ENCODE measurements around the gene GALNT9.

GALNT9 gene

DNA sequence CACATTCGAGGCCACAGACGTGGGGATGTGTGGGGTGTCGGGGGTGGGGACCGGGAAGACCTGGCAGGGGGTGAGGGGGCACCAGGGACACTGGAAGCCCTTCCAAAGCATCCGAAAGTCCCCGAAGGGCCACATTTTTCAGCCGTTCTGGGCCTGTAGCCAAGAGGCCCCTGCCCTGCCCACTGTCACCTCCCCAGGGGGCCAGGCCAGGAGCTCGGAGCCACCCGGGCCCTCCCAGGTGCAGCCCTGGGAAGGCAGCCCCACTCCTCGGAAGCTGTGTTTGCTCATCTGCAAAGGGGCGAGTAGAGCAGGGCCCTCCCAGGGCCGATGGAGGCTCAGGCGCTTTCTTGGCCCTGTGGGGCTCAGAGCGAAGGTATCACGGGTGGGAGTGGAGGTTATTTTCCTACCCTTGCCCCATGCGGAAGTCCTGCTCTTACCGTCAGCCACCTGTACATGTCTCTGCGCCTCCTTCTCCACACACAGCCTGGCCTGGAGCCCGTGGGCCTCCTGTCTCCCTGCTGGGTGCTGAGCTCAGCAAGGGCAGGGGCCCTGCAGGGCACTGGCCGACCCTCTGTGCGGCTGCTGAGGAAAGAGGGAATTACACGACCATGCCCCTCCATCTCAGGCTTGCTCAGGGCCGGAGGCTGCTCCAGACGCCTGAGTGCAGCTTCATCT lies 158.0 kb downstream of the GALNT9 start:
- no peak for DNase-seq (ENCODE audit: low read depth in 2 of 2)

- DNase-seq (ENCODE audit: low read depth in 2 of 2) = no peak
Observed at GRCh38 chr12:132170637-132171292, 158.6 kb downstream of the GALNT9 start.

DNA sequence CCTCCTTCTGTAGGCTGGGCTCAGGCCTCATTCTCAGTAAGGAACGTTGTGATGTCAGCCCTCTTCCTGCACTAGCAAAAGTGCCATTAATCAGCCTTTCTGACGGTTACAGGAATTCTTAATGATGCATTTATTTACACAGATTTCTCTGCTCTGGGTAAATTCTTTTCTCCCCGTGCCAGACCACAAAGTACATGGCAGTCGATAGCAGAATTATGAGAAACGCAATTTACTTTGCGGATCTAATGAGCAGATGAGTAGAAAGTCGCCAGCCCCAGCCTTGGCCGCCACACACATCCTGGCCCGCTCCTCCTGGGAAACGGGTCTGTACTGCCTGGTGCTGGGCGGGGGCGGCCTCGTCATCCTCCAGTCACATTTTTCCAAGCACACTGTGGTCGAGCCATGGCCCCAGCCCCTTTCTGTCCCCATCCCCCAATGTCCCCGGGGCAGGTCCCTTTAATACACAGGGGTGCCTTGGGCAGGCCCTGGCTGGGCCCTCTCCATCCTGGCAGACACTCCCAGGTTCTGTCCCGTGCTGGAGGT lies 159.2 kb downstream of the GALNT9 start:
- no peak for DNase-seq (ENCODE audit: low read depth in 2 of 2)

DNA sequence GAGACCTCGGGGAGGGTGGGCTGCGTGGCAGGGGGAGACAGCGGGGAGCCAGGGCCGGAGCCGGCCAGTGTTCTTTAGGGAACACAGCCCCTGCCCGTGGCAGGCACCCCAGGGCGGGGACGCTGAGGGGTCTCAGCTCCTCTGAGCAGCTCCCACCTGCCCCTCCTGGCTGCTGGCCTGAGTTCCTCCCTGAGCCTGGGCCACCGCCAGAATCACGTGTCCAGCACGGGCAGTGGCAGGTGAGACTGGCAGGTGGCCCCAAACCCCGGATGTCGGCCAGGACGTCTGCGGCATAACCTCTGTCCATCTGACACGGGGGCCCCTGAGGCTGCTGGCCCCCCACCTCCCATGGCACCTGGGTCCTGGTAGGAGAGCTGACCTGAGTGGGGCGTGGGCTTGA lies 160.0 kb downstream of the GALNT9 start:
- no peak for DNase-seq (ENCODE audit: low read depth in 2 of 2)

GRCh38 chr12:132168311-132169031 lies 160.9 kb downstream of the GALNT9 start:
- DNase-seq (ENCODE audit: low read depth in 2 of 2) = no peak

GRCh38 chr12:132167611-132168310 lies 161.6 kb downstream of the GALNT9 start:
- no peak for DNase-seq (ENCODE audit: low read depth in 2 of 2)

DNA sequence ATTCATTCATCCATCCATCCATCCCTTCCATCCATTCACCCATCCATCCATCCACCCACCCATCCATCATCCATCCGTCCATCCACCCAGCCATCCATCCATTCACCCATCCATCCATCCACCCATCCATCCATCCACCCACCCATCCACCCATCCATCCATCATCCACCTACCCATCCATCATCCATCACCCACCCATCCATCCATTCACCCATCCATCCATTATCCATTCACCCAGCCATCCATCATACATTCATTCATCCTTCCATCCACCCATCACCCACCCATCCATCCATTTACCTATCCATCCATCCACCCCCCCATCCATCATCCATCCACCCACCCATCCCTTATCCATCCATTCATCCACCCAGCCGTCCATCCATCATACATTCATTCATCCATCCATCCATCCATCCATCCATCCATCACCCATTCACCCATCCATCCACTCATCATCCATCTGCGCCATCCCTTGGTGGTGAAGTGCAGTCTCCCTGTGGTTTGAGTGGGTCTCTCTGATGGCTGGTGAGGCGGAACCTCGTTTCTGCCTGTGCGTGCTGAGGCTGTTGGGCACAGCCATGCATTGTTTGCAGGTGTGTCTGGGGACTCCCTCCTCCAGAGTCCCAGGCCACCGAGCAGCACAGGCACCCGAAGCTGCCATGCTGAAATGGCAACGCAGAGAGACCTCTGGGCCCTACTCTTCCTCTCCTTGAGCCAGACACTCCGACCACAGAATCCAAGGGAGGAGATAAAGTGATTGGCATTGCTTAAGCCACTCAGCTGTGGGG lies 162.4 kb downstream of the GALNT9 start:
- no peak for DNase-seq (ENCODE audit: low read depth in 2 of 2)

- DNase-seq (ENCODE audit: low read depth in 2 of 2) = no peak
Observed at GRCh38 chr12:132166093-132166492, 163.3 kb downstream of the GALNT9 start.

- no peak for DNase-seq (ENCODE audit: low read depth in 2 of 2)
Observed at GRCh38 chr12:132165584-132165983, 163.8 kb downstream of the GALNT9 start.

GRCh38 chr12:132164426-132164825 lies 165.0 kb downstream of the GALNT9 start:
- no peak for DNase-seq (ENCODE audit: low read depth in 2 of 2)

- no peak for DNase-seq (ENCODE audit: low read depth in 2 of 2)
Observed at GRCh38 chr12:132163911-132164288, 165.5 kb downstream of the GALNT9 start.

DNA sequence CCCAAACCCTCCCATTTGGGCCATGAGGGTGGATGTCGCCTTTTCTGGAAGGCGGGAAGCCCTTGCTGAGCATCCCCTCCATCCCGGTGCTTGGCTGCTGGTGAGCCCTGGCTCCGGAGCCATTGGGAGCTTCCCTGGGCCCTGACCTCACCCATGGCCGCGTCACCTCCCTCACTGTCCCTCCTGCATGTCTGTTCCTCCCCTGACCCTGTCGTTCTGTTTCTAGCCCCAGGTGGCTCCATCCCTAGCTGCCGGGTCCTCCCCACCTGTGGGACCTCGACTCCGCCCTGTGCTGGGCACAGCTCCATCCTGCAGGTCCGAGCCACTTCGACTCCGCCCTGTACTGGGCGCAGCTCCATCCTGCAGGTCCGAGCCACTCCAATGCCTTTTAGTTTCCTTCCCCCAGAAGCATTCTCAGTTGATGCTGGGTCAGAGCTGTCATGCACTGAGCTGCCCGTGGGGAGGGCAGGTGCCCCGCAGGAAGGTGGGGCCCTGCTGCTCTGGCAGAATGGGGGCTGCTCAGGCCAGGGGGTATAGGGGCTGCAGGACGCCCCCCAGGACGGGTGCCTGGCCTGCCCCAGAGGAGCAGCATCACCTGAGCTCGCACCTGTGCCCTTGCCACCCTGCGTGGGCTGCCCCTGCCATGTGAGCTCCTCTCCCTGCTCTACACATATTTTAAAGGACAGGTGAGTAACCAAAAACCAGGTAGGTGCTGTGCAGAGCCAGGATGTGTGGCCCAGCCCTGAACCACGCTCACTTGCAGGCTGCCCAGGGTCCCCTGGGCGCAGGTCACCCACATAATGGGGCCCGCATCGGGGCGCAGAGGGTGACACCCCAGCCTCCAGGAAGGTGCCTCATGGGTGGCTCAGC lies 166.1 kb downstream of the GALNT9 start:
- DNase-seq (ENCODE audit: low read depth in 2 of 2) = no peak

DNA sequence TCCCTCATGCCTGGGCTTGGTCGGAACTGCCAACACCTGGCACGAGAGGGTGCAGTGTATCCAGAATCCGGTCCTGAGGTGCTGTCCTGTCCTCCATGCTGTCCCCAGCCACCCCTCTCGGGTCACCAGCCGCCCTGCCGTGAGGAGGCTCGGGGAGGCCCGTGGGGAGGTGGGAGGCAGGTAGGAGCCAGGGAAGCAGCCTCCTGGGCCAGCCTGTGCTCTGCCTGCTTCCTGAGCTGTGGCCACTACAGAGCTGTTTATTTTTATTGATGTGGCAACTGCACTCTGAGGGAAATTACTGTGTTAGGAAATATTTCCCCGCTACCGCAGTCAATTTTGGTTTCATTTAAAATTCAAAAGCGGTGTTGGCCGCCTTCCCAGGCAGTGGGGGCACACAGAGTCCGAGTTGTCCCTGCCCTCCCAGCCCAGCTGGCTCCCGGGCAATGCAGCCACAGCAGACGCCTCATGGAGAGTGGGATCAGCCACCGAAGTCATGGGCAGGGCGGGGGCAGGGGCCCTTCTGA lies 166.8 kb downstream of the GALNT9 start:
- no peak for DNase-seq (ENCODE audit: low read depth in 2 of 2)

- DNase-seq (ENCODE audit: low read depth in 2 of 2) = no peak
Observed at GRCh38 chr12:132161796-132162507, 167.4 kb downstream of the GALNT9 start.

DNA sequence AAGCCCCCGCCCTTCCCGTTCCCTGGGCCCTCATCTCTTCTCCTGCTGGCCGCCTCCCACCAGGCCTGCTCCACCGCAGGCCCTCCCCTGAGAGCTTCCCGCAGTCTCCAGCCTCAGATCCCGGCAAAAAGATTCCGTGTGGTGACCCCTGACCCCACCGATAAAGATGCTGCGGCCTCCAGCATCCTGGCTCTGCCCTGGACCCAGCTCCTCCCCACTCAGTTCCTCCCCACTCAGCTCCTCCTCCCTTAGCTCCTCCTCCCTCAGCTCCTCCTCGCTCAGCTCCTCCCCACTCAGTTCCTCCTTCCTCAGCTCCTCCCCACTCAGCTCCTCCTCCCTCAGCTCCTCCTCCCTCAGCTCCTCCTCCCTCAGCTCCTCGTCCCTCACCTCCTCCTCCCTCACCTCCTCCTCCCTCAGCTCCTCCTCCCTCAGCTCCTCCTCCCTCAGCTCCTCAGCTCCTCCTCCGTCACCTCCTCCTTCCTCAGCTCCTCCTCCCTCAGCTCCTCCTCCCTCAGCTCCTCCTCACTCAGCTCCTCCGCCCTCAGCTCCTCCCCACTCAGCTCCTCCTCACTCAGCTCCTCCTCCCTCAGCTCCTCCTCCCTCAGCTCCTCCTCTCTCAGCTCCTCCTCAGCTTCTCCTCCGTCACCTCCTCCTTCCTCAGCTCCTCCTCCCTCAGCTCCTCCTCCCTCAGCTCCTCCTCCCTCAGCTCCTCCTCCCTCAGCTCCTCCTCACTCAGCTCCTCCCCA lies 168.2 kb downstream of the GALNT9 start:
- DNase-seq (ENCODE audit: low read depth in 2 of 2) = no peak

DNA sequence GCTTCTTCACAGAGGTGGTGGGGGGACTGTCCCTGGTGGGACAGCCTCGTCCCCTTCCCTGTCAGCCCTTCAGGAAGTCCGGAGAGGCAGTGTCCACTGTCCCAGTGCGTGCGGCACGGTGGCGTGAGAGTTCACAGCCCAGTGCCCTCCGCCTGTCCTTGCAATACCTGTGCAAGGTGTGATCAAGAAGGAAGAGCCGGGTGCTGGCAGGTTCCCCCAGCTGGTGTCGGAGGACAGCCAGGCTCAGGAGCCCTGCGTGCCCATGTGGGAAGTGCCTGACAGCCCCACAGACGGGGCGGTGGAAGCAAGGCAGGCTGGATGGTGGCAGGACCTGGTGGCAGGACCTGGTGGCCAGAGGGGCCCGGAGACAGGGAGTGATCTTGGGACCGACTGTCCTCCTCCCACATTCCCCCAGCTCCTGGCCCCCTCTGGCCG lies 168.8 kb downstream of the GALNT9 start:
- no peak for DNase-seq (ENCODE audit: low read depth in 2 of 2)

DNA sequence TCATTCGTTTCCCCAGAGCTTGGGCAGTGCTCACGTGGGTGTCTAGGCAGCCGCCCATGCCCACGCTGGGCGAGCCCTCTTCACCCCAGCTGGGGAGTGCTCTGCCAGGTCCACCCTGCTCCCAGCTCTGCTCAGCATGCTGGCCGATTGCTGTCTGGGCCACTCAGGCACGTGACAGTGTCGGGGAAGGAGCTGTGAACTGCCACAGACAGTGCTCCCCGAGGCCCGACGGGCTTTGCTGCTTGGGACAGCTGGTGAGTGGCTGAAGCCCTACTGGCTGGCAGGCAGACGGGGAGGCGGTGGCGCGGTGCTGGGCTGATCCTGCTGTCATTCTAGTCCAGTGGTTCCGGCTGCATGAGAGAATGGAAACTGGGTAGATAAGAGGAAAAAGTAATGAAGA lies 169.4 kb downstream of the GALNT9 start:
- no peak for DNase-seq (ENCODE audit: low read depth in 2 of 2)

DNA sequence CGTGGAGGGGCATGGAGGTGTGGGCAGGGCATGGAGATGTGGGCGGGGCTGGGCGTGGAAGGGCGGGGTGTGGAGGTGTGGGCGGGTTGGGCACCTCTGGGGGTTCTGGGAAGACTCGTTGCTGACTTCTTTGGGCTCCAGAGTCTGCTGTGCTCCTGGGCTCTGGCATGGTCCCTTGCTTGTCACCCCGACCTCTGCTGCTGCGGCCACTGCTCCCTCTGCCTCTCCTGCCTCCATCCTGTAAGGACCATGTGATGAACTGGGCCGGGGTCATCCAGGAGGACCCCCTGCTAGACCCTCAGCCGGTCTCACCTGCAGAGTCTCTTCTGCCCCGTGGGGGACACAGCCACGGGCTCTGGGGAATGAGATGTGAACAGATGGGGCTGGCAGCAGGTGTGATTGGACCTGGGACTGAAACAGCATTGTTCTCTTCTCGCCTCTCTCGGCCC lies 169.8 kb downstream of the GALNT9 start:
- DNase-seq (ENCODE audit: low read depth in 2 of 2) = no peak
